ENCODE results near the gene NTRK1. TPM values are rescaled to one million over a fixed set of nuclear protein-coding genes. Genes with fewer than 3 reads are reported as not detected.

Gene NTRK1
- total and polyA plus RNA-seq, 4 experiments from 2014 or later: 0.23 TPM; not detected in 3

DNA sequence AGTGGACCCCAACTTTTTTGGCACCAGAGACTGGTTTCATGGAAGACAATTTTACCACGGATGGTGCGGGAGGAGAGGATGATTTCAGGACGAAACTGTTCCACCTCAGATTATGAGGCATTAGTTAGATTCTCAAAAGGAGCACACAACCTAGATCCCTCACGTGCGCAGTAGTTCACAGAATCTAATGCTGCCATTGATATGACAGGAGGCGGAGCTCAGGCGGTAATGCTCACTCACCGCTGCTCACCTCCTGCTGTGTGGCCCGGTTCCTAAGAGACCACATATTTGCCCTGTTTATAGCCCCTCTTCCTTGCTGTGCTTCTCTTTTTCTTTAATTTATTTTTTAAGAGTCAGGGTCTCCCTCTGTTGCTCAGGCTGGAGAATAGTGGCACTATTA lies 4.6 kb downstream of the NTRK1 start:
- Histone ChIP-seq H3K36me3 (ENCODE audit: insufficient read depth, low read length) (no peaks in the 10 kb centered on the region), H3K27me3 (ENCODE audit: insufficient read depth, low read length) (peaks cover 16% of the 10 kb centered on the region), H3K4me1 (ENCODE audit: insufficient read depth, low read length) (peaks cover 34% of the 10 kb centered on the region), H3K9me3 (ENCODE audit: control insufficient read depth in 1 of 2, low read length in 2 of 2) (no peaks in the 10 kb centered on the region), H3K27ac (ENCODE audit: low read depth, low read length) (no peak overlapping the region), H3K4me3 (ENCODE audit: low read length in 2 of 2) (no peak overlapping the region)
- intact Hi-C loops (cut with micrococcal nuclease): no loop called here
- peaks cover 0 to 3% of the 10 kb centered on the region in 2 donors for H3K36me3 Mint-ChIP-seq
- no peak overlapping the region for H3K27ac Mint-ChIP-seq
- H3K9me3 Mint-ChIP-seq: no peaks in the 10 kb centered on the region
- no peak overlapping the region for H3K4me3 Mint-ChIP-seq
- ChIA-PET POLR2A (ENCODE audit: partially characterized antibody) (no interaction called here), CTCF (ENCODE audit: partially characterized antibody) (no interaction called here)
- peaks cover 29 to 35% of the 10 kb centered on the region in 2 donors for H3K27me3 Mint-ChIP-seq
- H3K4me1 Mint-ChIP-seq: peaks cover 9 to 37% (median 25%) of the 10 kb centered on the region in 4 donors
- no peak for DNase-seq

DNA sequence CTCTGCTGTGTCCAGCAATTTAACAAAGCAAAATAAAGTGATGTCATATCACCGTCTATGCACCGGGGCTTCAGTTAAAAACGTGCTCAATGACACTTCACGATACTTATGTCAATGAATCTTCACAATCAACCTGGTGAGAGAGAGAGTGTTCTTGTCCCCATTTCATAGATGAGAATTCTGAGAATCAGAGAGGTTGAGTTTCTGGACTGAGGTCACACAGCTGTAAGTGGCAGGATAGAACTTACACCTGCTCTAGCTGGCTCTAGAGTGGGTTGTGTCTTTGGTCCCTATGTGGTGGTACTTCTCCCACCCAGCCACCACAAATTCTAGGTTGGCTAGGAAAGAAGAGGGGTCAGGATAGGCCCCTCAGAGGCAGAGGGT lies 5.2 kb downstream of the NTRK1 start:
- Histone ChIP-seq H3K36me3 (ENCODE audit: insufficient read depth, low read length) (no peaks in the 10 kb centered on the region), H3K27me3 (ENCODE audit: insufficient read depth, low read length) (peaks cover 16% of the 10 kb centered on the region), H3K4me3 (ENCODE audit: low read length in 2 of 2) (no peak overlapping the region), H3K27ac (ENCODE audit: low read depth, low read length) (no peak overlapping the region), H3K9me3 (ENCODE audit: control insufficient read depth in 1 of 2, low read length in 2 of 2) (no peaks in the 10 kb centered on the region), H3K4me1 (ENCODE audit: insufficient read depth, low read length) (peaks cover 29% of the 10 kb centered on the region)
- Mint-ChIP-seq H3K27me3 (peaks cover 28 to 34% of the 10 kb centered on the region in 2 donors), H3K4me1 (peaks cover 6 to 34% (median 23%) of the 10 kb centered on the region in 4 donors), H3K36me3 (peaks cover 0 to 3% of the 10 kb centered on the region in 2 donors), H3K9me3 (no peaks in the 10 kb centered on the region), H3K4me3 (peak overlapping the region in 1 of 8 donors; percentile 10), H3K27ac (peak overlapping the region in 2 of 7 donors; percentile 75 to 84)
- ChIA-PET CTCF (ENCODE audit: partially characterized antibody) (no interaction called here), POLR2A (ENCODE audit: partially characterized antibody) (no interaction called here)
- intact Hi-C loops (cut with micrococcal nuclease): no loop called here
- no peak for DNase-seq

GRCh38 chr1:156866249-156866909 lies 5.7 kb downstream of the NTRK1 start:
- Mint-ChIP-seq H3K4me1 (peaks cover 6 to 31% (median 23%) of the 10 kb centered on the region in 4 donors), H3K4me3 (peak overlapping the region in 2 of 8 donors; percentile 10 to 24), H3K9me3 (no peaks in the 10 kb centered on the region), H3K27me3 (peaks cover 28 to 34% of the 10 kb centered on the region in 2 donors), H3K36me3 (peaks cover 0 to 3% of the 10 kb centered on the region in 2 donors), H3K27ac (peak overlapping the region in 1 of 7 donors; percentile 84)
- no peak overlapping the region for H3K27ac ChIP-seq (ENCODE audit: low read depth, low read length)
- peaks cover 24% of the 10 kb centered on the region for H3K4me1 ChIP-seq (ENCODE audit: insufficient read depth, low read length)
- peaks cover 16% of the 10 kb centered on the region for H3K27me3 ChIP-seq (ENCODE audit: insufficient read depth, low read length)
- POLR2A ChIA-PET (ENCODE audit: partially characterized antibody): no interaction called here
- H3K36me3 ChIP-seq (ENCODE audit: insufficient read depth, low read length): no peaks in the 10 kb centered on the region
- no peaks in the 10 kb centered on the region for H3K9me3 ChIP-seq (ENCODE audit: control insufficient read depth in 1 of 2, low read length in 2 of 2)
- intact Hi-C loops (cut with micrococcal nuclease): no loop called here
- CTCF ChIA-PET (ENCODE audit: partially characterized antibody): no interaction called here
- DNase-seq: no peak
- H3K4me3 ChIP-seq (ENCODE audit: low read length in 2 of 2): no peak overlapping the region

DNA sequence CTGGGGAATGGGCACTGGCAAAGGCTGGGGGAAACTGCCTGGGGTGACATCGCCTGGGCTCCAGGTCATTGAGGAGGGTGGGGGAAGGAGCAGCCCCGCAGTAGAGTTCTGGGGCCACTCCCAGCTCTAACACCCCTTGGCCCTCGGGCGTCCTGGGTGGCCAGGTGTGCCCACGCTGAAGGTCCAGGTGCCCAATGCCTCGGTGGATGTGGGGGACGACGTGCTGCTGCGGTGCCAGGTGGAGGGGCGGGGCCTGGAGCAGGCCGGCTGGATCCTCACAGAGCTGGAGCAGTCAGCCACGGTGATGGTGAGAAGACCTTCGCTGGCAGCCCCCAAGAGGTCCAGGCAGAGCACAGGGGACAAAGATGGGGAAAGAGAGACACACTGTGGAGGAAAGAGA lies 7.7 kb downstream of the NTRK1 start:
- H3K36me3 ChIP-seq (ENCODE audit: insufficient read depth, low read length): no peaks in the 10 kb centered on the region
- H3K27me3 Mint-ChIP-seq: peaks cover 19 to 21% of the 10 kb centered on the region in 2 donors
- no peaks in the 10 kb centered on the region for H3K36me3 Mint-ChIP-seq
- intact Hi-C loops (cut with micrococcal nuclease): no loop called here
- ChIA-PET CTCF (ENCODE audit: partially characterized antibody) (interaction anchor here (1.5 kb wide), 1 partner anchor 29 kb away, joined by 3 read pairs; no protein-coding TSS in a partner anchor), POLR2A (ENCODE audit: partially characterized antibody) (no interaction called here)
- no peak for DNase-seq
- no peaks in the 10 kb centered on the region for H3K9me3 ChIP-seq (ENCODE audit: control insufficient read depth in 1 of 2, low read length in 2 of 2)
- H3K27me3 ChIP-seq (ENCODE audit: insufficient read depth, low read length): no peaks in the 10 kb centered on the region
- no peak overlapping the region for H3K4me3 ChIP-seq (ENCODE audit: low read length in 2 of 2)
- no peak overlapping the region for H3K27ac Mint-ChIP-seq
- no peak overlapping the region for H3K4me3 Mint-ChIP-seq
- no peak overlapping the region for H3K27ac ChIP-seq (ENCODE audit: low read depth, low read length)
- peaks cover 23% of the 10 kb centered on the region for H3K4me1 ChIP-seq (ENCODE audit: insufficient read depth, low read length)
- H3K4me1 Mint-ChIP-seq: peaks cover 4 to 20% (median 14%) of the 10 kb centered on the region in 4 donors
- no peaks in the 10 kb centered on the region for H3K9me3 Mint-ChIP-seq

DNA sequence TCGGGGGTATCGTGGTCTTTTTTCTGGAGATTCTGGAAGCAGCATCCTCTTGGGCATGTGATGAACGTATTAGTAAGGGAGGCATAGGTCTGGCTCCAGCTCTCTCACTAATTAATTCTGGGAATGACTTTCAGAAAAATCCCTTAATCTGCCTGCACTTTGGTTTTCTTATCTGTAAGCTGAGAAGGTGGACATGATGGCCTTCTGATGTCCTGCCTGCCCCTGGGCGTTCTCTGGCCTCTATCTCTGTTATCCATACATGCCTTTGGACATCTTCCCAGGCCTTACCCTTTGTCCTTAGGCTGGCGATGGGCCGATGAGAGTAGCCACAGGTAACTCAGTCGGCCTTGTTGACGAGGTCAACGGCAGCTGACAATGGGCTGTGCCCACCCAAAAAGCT lies 8.8 kb downstream of the NTRK1 start:
- Histone ChIP-seq H3K27me3 (ENCODE audit: insufficient read depth, low read length) (no peaks in the 10 kb centered on the region), H3K9me3 (ENCODE audit: control insufficient read depth in 1 of 2, low read length in 2 of 2) (no peaks in the 10 kb centered on the region), H3K27ac (ENCODE audit: low read depth, low read length) (no peak overlapping the region), H3K36me3 (ENCODE audit: insufficient read depth, low read length) (no peaks in the 10 kb centered on the region), H3K4me1 (ENCODE audit: insufficient read depth, low read length) (peaks cover 16% of the 10 kb centered on the region), H3K4me3 (ENCODE audit: low read length in 2 of 2) (no peak overlapping the region)
- no peak overlapping the region for H3K4me3 Mint-ChIP-seq
- H3K9me3 Mint-ChIP-seq: no peaks in the 10 kb centered on the region
- POLR2A ChIA-PET (ENCODE audit: partially characterized antibody): interaction anchor here (0.7 kb wide), 1 partner anchor 66 kb away, joined by 3 read pairs; no protein-coding TSS in a partner anchor
- CTCF ChIA-PET (ENCODE audit: partially characterized antibody): interaction anchor here (0.8 to 1.5 kb wide), 3 partner anchors 20 to 31 kb away, joined by 3 to 4 read pairs (median 4); no protein-coding TSS in a partner anchor
- H3K4me1 Mint-ChIP-seq: peaks cover 4 to 18% (median 11%) of the 10 kb centered on the region in 4 donors
- peaks cover 8 to 10% of the 10 kb centered on the region in 2 donors for H3K27me3 Mint-ChIP-seq
- no peak for DNase-seq
- intact Hi-C loops (cut with micrococcal nuclease): no loop called here
- H3K27ac Mint-ChIP-seq: peak overlapping the region in 1 of 7 donors; percentile 78
- H3K36me3 Mint-ChIP-seq: no peaks in the 10 kb centered on the region

GRCh38 chr1:156873659-156874058 lies 13.0 kb downstream of the NTRK1 start:
- POLR2A ChIA-PET (ENCODE audit: partially characterized antibody): no interaction called here
- CTCF ChIA-PET (ENCODE audit: partially characterized antibody): interaction anchor here (1.5 kb wide), 1 partner anchor 35 kb away, joined by 4 read pairs; no protein-coding TSS in a partner anchor
- no peaks in the 10 kb centered on the region for H3K36me3 Mint-ChIP-seq
- Histone ChIP-seq H3K27ac (ENCODE audit: low read depth, low read length) (no peak overlapping the region), H3K4me3 (ENCODE audit: low read length in 2 of 2) (no peak overlapping the region), H3K27me3 (ENCODE audit: insufficient read depth, low read length) (no peaks in the 10 kb centered on the region), H3K9me3 (ENCODE audit: control insufficient read depth in 1 of 2, low read length in 2 of 2) (no peaks in the 10 kb centered on the region), H3K4me1 (ENCODE audit: insufficient read depth, low read length) (no peaks in the 10 kb centered on the region), H3K36me3 (ENCODE audit: insufficient read depth, low read length) (no peaks in the 10 kb centered on the region)
- DNase-seq: no peak
- no peak overlapping the region for H3K27ac Mint-ChIP-seq
- intact Hi-C loops (cut with micrococcal nuclease): no loop called here
- H3K4me3 Mint-ChIP-seq: no peak overlapping the region
- peaks cover 10 to 12% of the 10 kb centered on the region in 2 donors for H3K27me3 Mint-ChIP-seq
- no peaks in the 10 kb centered on the region for H3K4me1 Mint-ChIP-seq
- no peaks in the 10 kb centered on the region for H3K9me3 Mint-ChIP-seq

- no peaks in the 10 kb centered on the region for H3K27me3 ChIP-seq (ENCODE audit: insufficient read depth, low read length)
- no peak overlapping the region for H3K27ac Mint-ChIP-seq
- intact Hi-C loops (cut with micrococcal nuclease): no loop called here
- no peak overlapping the region for H3K4me3 Mint-ChIP-seq
- POLR2A ChIA-PET (ENCODE audit: partially characterized antibody): no interaction called here
- H3K9me3 ChIP-seq (ENCODE audit: control insufficient read depth in 1 of 2, low read length in 2 of 2): no peaks in the 10 kb centered on the region
- H3K27me3 Mint-ChIP-seq: peaks cover 10 to 15% of the 10 kb centered on the region in 2 donors
- H3K36me3 ChIP-seq (ENCODE audit: insufficient read depth, low read length): no peaks in the 10 kb centered on the region
- H3K4me1 Mint-ChIP-seq: no peaks in the 10 kb centered on the region
- H3K36me3 Mint-ChIP-seq: no peaks in the 10 kb centered on the region
- H3K4me1 ChIP-seq (ENCODE audit: insufficient read depth, low read length): no peaks in the 10 kb centered on the region
- CTCF ChIA-PET (ENCODE audit: partially characterized antibody): interaction anchor here (1.5 kb wide), 1 partner anchor 36 kb away, joined by 4 read pairs; no protein-coding TSS in a partner anchor
- no peak for DNase-seq
- H3K27ac ChIP-seq (ENCODE audit: low read depth, low read length): no peak overlapping the region
- no peaks in the 10 kb centered on the region for H3K9me3 Mint-ChIP-seq
- no peak overlapping the region for H3K4me3 ChIP-seq (ENCODE audit: low read length in 2 of 2)
Observed at GRCh38 chr1:156874142-156874541, 13.5 kb downstream of the NTRK1 start.
